Testis (tissue), 2 donors: ENCODE measurements around the gene RTP1.

ENCODE experiments used
- CTCF ChIP-seq, 3 experiments: fragments of 450-650 bp in 2 of 3; fragments of 200-600 bp in 1 of 3; sonication (generic) in 1 of 3; IDR thresholded peaks; one replicate each; pipeline ENCODE4 v1.5.1; 2016 to 2019; ENCODE audit warnings: antibody characterized with exemption in 3 of 3, mild to moderate bottlenecking in 2 of 3, moderate library complexity in 1 of 3
- POLR2A ChIP-seq: fragments of 450-650 bp; IDR thresholded peaks from one replicate; pipeline ENCODE4 v1.6.1; 2017; ENCODE audit warnings: antibody characterized with exemption, mild to moderate bottlenecking, moderate library complexity

GRCh38 chr3:187191271-187191670 is 6.0 kb upstream of the RTP1 start:
- no peak for TF ChIP-seq CTCF (IDR thresholded peaks at IDR 0.05)
- TF ChIP-seq POLR2A: no peak
